ENCODE data around the gene LCNL1. TPM values are rescaled to one million over a fixed set of nuclear protein-coding genes. Genes with fewer than 3 reads are reported as not detected.

The LCNL1 gene
- total RNA-seq, 1 donor from 2014 or later, result 0.45 TPM

DNA sequence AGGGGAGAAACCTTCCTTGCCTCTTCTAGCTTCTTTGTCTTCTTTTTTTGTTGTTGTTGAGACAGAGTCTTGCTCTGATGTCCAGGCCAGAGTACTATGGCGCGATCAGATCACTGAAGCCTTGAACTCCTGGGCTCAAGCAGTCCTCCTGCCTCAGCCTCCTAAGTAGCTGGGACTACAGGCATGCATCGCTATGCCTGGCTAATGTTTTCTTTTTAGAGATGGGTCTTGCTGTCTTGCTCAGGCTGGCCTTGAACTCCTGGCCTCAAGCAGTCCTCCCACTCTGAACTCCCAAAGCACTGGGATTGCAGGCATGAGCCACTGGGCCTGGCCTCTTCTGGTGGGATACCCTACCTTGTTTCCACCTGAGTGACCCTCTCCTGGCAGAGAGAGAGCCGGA, 6.1 kb downstream of the LCNL1 start:
- H3K9ac ChIP-seq (ENCODE audit: low read length), result no peak overlapping the region
- no peak overlapping the region for H3K4me3 Mint-ChIP-seq (ENCODE audit: unreplicated experiment)
- no peak overlapping the region for H3K4me3 ChIP-seq (ENCODE audit: insufficient read depth, low read depth, low read length)
- H3K36me3 ChIP-seq (ENCODE audit: insufficient read depth, low read length), result no peaks in the 10 kb centered on the region
- H3K4me1 Mint-ChIP-seq (ENCODE audit: low read depth, unreplicated experiment), result no peaks in the 10 kb centered on the region
- peaks cover 11% of the 10 kb centered on the region for H4K20me1 ChIP-seq (ENCODE audit: insufficient read depth, low read length)
- peaks cover 8% of the 10 kb centered on the region for H3K4me1 ChIP-seq (ENCODE audit: insufficient read depth, low read length)
- TF ChIP-seq, protein P1, sequence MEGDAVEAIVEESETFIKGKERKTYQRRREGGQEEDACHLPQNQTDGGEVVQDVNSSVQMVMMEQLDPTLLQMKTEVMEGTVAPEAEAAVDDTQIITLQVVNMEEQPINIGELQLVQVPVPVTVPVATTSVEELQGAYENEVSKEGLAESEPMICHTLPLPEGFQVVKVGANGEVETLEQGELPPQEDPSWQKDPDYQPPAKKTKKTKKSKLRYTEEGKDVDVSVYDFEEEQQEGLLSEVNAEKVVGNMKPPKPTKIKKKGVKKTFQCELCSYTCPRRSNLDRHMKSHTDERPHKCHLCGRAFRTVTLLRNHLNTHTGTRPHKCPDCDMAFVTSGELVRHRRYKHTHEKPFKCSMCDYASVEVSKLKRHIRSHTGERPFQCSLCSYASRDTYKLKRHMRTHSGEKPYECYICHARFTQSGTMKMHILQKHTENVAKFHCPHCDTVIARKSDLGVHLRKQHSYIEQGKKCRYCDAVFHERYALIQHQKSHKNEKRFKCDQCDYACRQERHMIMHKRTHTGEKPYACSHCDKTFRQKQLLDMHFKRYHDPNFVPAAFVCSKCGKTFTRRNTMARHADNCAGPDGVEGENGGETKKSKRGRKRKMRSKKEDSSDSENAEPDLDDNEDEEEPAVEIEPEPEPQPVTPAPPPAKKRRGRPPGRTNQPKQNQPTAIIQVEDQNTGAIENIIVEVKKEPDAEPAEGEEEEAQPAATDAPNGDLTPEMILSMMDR (IDR thresholded peaks at IDR 0.05; ENCODE audit: insufficient read depth, low read depth, low read length), result no peak
- no peak for TF ChIP-seq EZH2 (IDR thresholded peaks at IDR 0.05; ENCODE audit: insufficient read depth, low read length)
- H3K27ac Mint-ChIP-seq (ENCODE audit: unreplicated experiment), result no peak overlapping the region
- H3K9me3 ChIP-seq (ENCODE audit: insufficient read depth, low read depth, low read length), result peaks cover 6% of the 10 kb centered on the region
- no peak overlapping the region for H2AFZ ChIP-seq (ENCODE audit: low read depth, low read length)
- H3K27me3 ChIP-seq (ENCODE audit: insufficient read depth, low read length), result peaks cover 18% of the 10 kb centered on the region
- peaks cover 5% of the 10 kb centered on the region for H3K9me3 Mint-ChIP-seq (ENCODE audit: unreplicated experiment)
- H3K79me2 ChIP-seq (ENCODE audit: insufficient read depth, low read length), result peaks cover 13% of the 10 kb centered on the region
- no peak for DNase-seq (ENCODE audit: low read depth)
- no peak for FAIRE-seq
- peaks cover 5% of the 10 kb centered on the region for H3K36me3 Mint-ChIP-seq (ENCODE audit: low read depth, unreplicated experiment)
- no peak overlapping the region for H3K4me2 ChIP-seq (ENCODE audit: low read length)
- peaks cover 40% of the 10 kb centered on the region for H3K27me3 Mint-ChIP-seq (ENCODE audit: low read depth, unreplicated experiment)
- no peak overlapping the region for H3K27ac ChIP-seq (ENCODE audit: low read depth, low read length)

DNA sequence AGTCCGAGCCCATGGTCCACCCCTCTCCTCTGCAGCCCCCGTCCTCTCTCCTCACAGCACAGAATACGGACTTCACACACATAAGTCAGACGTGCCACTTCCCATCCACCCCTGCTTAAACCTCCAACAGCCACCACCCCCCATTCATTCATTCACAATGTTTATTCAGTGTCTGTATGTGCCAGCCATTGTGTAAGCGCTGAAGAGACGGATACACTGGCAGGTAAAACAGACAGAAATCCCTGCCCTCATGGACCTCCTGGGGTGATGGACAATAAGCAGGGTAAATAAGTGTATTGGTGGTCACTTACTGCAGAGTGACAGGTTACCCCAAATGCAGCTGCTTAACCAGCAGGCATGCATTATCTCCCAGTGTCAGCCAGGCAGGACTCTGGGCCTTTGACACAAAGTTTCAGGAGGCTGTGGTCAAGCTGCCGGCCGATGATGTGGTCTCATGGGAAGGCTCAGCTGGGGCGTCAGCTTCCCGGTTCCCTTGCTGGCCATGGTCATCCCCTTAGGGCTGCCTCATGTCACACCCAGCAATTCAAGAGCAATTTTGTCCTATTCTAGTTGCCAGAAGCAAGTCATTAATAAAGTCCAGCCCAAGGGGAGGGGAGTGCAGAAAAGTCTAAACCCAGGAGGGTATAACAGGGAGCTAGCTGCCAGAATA, 7.6 kb downstream of the LCNL1 start:
- H3K27me3 ChIP-seq (ENCODE audit: insufficient read depth, low read length), result peaks cover 5% of the 10 kb centered on the region
- H3K4me3 ChIP-seq (ENCODE audit: insufficient read depth, low read depth, low read length), result no peak overlapping the region
- no peak overlapping the region for H3K27ac ChIP-seq (ENCODE audit: low read depth, low read length)
- H3K36me3 Mint-ChIP-seq (ENCODE audit: low read depth, unreplicated experiment), result peaks cover 5% of the 10 kb centered on the region
- peaks cover 36% of the 10 kb centered on the region for H3K27me3 Mint-ChIP-seq (ENCODE audit: low read depth, unreplicated experiment)
- no peak overlapping the region for H3K27ac Mint-ChIP-seq (ENCODE audit: unreplicated experiment)
- no peak overlapping the region for H2AFZ ChIP-seq (ENCODE audit: low read depth, low read length)
- H4K20me1 ChIP-seq (ENCODE audit: insufficient read depth, low read length), result peaks cover 12% of the 10 kb centered on the region
- H3K4me3 Mint-ChIP-seq (ENCODE audit: unreplicated experiment), result no peak overlapping the region
- TF ChIP-seq EZH2 (IDR thresholded peaks at IDR 0.05; ENCODE audit: insufficient read depth, low read length), result no peak
- TF ChIP-seq, protein P1 (IDR thresholded peaks at IDR 0.05; ENCODE audit: insufficient read depth, low read depth, low read length), result no peak
- DNase-seq (ENCODE audit: low read depth) (no peak), FAIRE-seq (no peak)
- peaks cover 5% of the 10 kb centered on the region for H3K9me3 Mint-ChIP-seq (ENCODE audit: unreplicated experiment)
- no peak overlapping the region for H3K9ac ChIP-seq (ENCODE audit: low read length)
- H3K79me2 ChIP-seq (ENCODE audit: insufficient read depth, low read length), result peaks cover 13% of the 10 kb centered on the region
- H3K4me2 ChIP-seq (ENCODE audit: low read length), result no peak overlapping the region
- no peaks in the 10 kb centered on the region for H3K36me3 ChIP-seq (ENCODE audit: insufficient read depth, low read length)
- peaks cover 11% of the 10 kb centered on the region for H3K4me1 ChIP-seq (ENCODE audit: insufficient read depth, low read length)
- H3K9me3 ChIP-seq (ENCODE audit: insufficient read depth, low read depth, low read length), result peaks cover 6% of the 10 kb centered on the region
- no peaks in the 10 kb centered on the region for H3K4me1 Mint-ChIP-seq (ENCODE audit: low read depth, unreplicated experiment)

All from astrocyte (in vitro differentiated cells and primary cell).